ENCODE data around the gene ERBB2.
"Not testable (repeated sequence)": the region's sequence is repeated elsewhere in the genome, so short reads cannot be mapped to it uniquely, and the experiment has no call there.

Gene ERBB2

GRCh38 chr17:39757176-39757662 lies 57.4 kb downstream of the ERBB2 start:
- peaks cover 12% of the 10 kb centered on the region for H3K4me1 ChIP-seq (ENCODE audit: control insufficient read depth, insufficient read depth, low read length)
- H3K4me3 ChIP-seq (ENCODE audit: low read depth, low read length), result no peak overlapping the region
- peaks cover 6% of the 10 kb centered on the region for H3K27me3 ChIP-seq (ENCODE audit: control insufficient read depth, insufficient read depth, low read length)
- H3K36me3 ChIP-seq (ENCODE audit: control insufficient read depth, insufficient read depth, low read length), result no peaks in the 10 kb centered on the region
- no peak overlapping the region for H3K9ac ChIP-seq (ENCODE audit: low read depth, low read length)
- no peaks in the 10 kb centered on the region for H3K9me3 ChIP-seq (ENCODE audit: control insufficient read depth, insufficient read depth, low read length)

GRCh38 chr17:39757931-39758873 lies 58.3 kb downstream of the ERBB2 start:
- H3K27me3 ChIP-seq (ENCODE audit: control insufficient read depth, insufficient read depth, low read length), result peaks cover 6% of the 10 kb centered on the region
- H3K9ac ChIP-seq (ENCODE audit: low read depth, low read length), result no peak overlapping the region
- H3K36me3 ChIP-seq (ENCODE audit: control insufficient read depth, insufficient read depth, low read length), result no peaks in the 10 kb centered on the region
- peaks cover 11% of the 10 kb centered on the region for H3K4me1 ChIP-seq (ENCODE audit: control insufficient read depth, insufficient read depth, low read length)
- H3K9me3 ChIP-seq (ENCODE audit: control insufficient read depth, insufficient read depth, low read length), result no peaks in the 10 kb centered on the region
- H3K4me3 ChIP-seq (ENCODE audit: low read depth, low read length), result no peak overlapping the region

GRCh38 chr17:39759204-39759603 lies 59.3 kb downstream of the ERBB2 start:
- H3K9me3 ChIP-seq (ENCODE audit: control insufficient read depth, insufficient read depth, low read length), result no peaks in the 10 kb centered on the region
- no peaks in the 10 kb centered on the region for H3K36me3 ChIP-seq (ENCODE audit: control insufficient read depth, insufficient read depth, low read length)
- no peak overlapping the region for H3K4me3 ChIP-seq (ENCODE audit: low read depth, low read length)
- peaks cover 6% of the 10 kb centered on the region for H3K27me3 ChIP-seq (ENCODE audit: control insufficient read depth, insufficient read depth, low read length)
- peaks cover 11% of the 10 kb centered on the region for H3K4me1 ChIP-seq (ENCODE audit: control insufficient read depth, insufficient read depth, low read length)
- H3K9ac ChIP-seq (ENCODE audit: low read depth, low read length), result no peak overlapping the region

GRCh38 chr17:39761861-39762496 lies 62.1 kb downstream of the ERBB2 start:
- no peak overlapping the region for H3K9ac ChIP-seq (ENCODE audit: low read depth, low read length)
- peaks cover 2% of the 10 kb centered on the region for H3K4me1 ChIP-seq (ENCODE audit: control insufficient read depth, insufficient read depth, low read length)
- no peaks in the 10 kb centered on the region for H3K9me3 ChIP-seq (ENCODE audit: control insufficient read depth, insufficient read depth, low read length)
- no peaks in the 10 kb centered on the region for H3K36me3 ChIP-seq (ENCODE audit: control insufficient read depth, insufficient read depth, low read length)
- peaks cover 3% of the 10 kb centered on the region for H3K27me3 ChIP-seq (ENCODE audit: control insufficient read depth, insufficient read depth, low read length)
- H3K4me3 ChIP-seq (ENCODE audit: low read depth, low read length), result no peak overlapping the region

- no peaks in the 10 kb centered on the region for H3K9me3 ChIP-seq (ENCODE audit: control insufficient read depth, insufficient read depth, low read length)
- no peaks in the 10 kb centered on the region for H3K4me1 ChIP-seq (ENCODE audit: control insufficient read depth, insufficient read depth, low read length)
- H3K36me3 ChIP-seq (ENCODE audit: control insufficient read depth, insufficient read depth, low read length), result no peaks in the 10 kb centered on the region
- no peak overlapping the region for H3K4me3 ChIP-seq (ENCODE audit: low read depth, low read length)
- H3K27me3 ChIP-seq (ENCODE audit: control insufficient read depth, insufficient read depth, low read length), result peaks cover under 1% of the 10 kb centered on the region
- H3K9ac ChIP-seq (ENCODE audit: low read depth, low read length), result no peak overlapping the region
These were observed 63.4 kb downstream of the ERBB2 start for GRCh38 chr17:39763051-39763820.

- H3K4me3 ChIP-seq (ENCODE audit: low read depth, low read length), result not testable (repeated sequence)
These were observed 64.3 kb downstream of the ERBB2 start for GRCh38 chr17:39764171-39764570.

GRCh38 chr17:39765175-39765574 lies 65.3 kb downstream of the ERBB2 start:
- Histone ChIP-seq H3K4me3 (ENCODE audit: low read depth, low read length) (no peak overlapping the region), H3K27me3 (ENCODE audit: control insufficient read depth, insufficient read depth, low read length) (no peaks in the 10 kb centered on the region), H3K4me1 (ENCODE audit: control insufficient read depth, insufficient read depth, low read length) (no peaks in the 10 kb centered on the region), H3K9ac (ENCODE audit: low read depth, low read length) (no peak overlapping the region), H3K9me3 (ENCODE audit: control insufficient read depth, insufficient read depth, low read length) (no peaks in the 10 kb centered on the region), H3K36me3 (ENCODE audit: control insufficient read depth, insufficient read depth, low read length) (no peaks in the 10 kb centered on the region)

More at GRCh38 chr17:39764171-39764570, 64.3 kb downstream of the ERBB2 start:
- not testable (repeated sequence) for H3K36me3 ChIP-seq (ENCODE audit: control insufficient read depth, insufficient read depth, low read length); H3K27me3 ChIP-seq (ENCODE audit: control insufficient read depth, insufficient read depth, low read length); H3K9me3 ChIP-seq (ENCODE audit: control insufficient read depth, insufficient read depth, low read length); H3K4me1 ChIP-seq (ENCODE audit: control insufficient read depth, insufficient read depth, low read length); H3K9ac ChIP-seq (ENCODE audit: low read depth, low read length)

- no peak overlapping the region for H3K9ac ChIP-seq (ENCODE audit: low read depth, low read length)
- H3K36me3 ChIP-seq (ENCODE audit: control insufficient read depth, insufficient read depth, low read length), result no peaks in the 10 kb centered on the region
- no peaks in the 10 kb centered on the region for H3K9me3 ChIP-seq (ENCODE audit: control insufficient read depth, insufficient read depth, low read length)
- H3K4me1 ChIP-seq (ENCODE audit: control insufficient read depth, insufficient read depth, low read length), result no peaks in the 10 kb centered on the region
- no peak overlapping the region for H3K4me3 ChIP-seq (ENCODE audit: low read depth, low read length)
- no peaks in the 10 kb centered on the region for H3K27me3 ChIP-seq (ENCODE audit: control insufficient read depth, insufficient read depth, low read length)
These were observed 65.9 kb downstream of the ERBB2 start for GRCh38 chr17:39765766-39766165.

GRCh38 chr17:39767147-39767546 lies 67.3 kb downstream of the ERBB2 start:
- H3K9me3 ChIP-seq (ENCODE audit: control insufficient read depth, insufficient read depth, low read length), result no peaks in the 10 kb centered on the region
- no peak overlapping the region for H3K9ac ChIP-seq (ENCODE audit: low read depth, low read length)
- no peaks in the 10 kb centered on the region for H3K27me3 ChIP-seq (ENCODE audit: control insufficient read depth, insufficient read depth, low read length)
- no peak overlapping the region for H3K4me3 ChIP-seq (ENCODE audit: low read depth, low read length)
- H3K4me1 ChIP-seq (ENCODE audit: control insufficient read depth, insufficient read depth, low read length), result no peaks in the 10 kb centered on the region
- no peaks in the 10 kb centered on the region for H3K36me3 ChIP-seq (ENCODE audit: control insufficient read depth, insufficient read depth, low read length)

- Histone ChIP-seq H3K4me3 (ENCODE audit: low read depth, low read length) (no peak overlapping the region), H3K4me1 (ENCODE audit: control insufficient read depth, insufficient read depth, low read length) (no peaks in the 10 kb centered on the region), H3K36me3 (ENCODE audit: control insufficient read depth, insufficient read depth, low read length) (no peaks in the 10 kb centered on the region), H3K9ac (ENCODE audit: low read depth, low read length) (no peak overlapping the region), H3K9me3 (ENCODE audit: control insufficient read depth, insufficient read depth, low read length) (no peaks in the 10 kb centered on the region), H3K27me3 (ENCODE audit: control insufficient read depth, insufficient read depth, low read length) (no peaks in the 10 kb centered on the region)
These were observed 70.2 kb downstream of the ERBB2 start for GRCh38 chr17:39769974-39770587.

GRCh38 chr17:39772415-39772814 lies 72.6 kb downstream of the ERBB2 start:
- Histone ChIP-seq H3K36me3 (ENCODE audit: control insufficient read depth, insufficient read depth, low read length) (no peaks in the 10 kb centered on the region), H3K27me3 (ENCODE audit: control insufficient read depth, insufficient read depth, low read length) (no peaks in the 10 kb centered on the region), H3K9me3 (ENCODE audit: control insufficient read depth, insufficient read depth, low read length) (no peaks in the 10 kb centered on the region), H3K4me3 (ENCODE audit: low read depth, low read length) (no peak overlapping the region), H3K9ac (ENCODE audit: low read depth, low read length) (no peak overlapping the region), H3K4me1 (ENCODE audit: control insufficient read depth, insufficient read depth, low read length) (no peaks in the 10 kb centered on the region)
